Measurements from ENCODE around the gene FBN3.

The FBN3 gene

GRCh38 chr19:8095354-8095886 lies 54.0 kb downstream of the FBN3 start:
- Histone ChIP-seq H3K9ac (ENCODE audit: low read depth, low read length) (no peak overlapping the region), H3K4me1 (ENCODE audit: control insufficient read depth, insufficient read depth, low read length) (no peaks in the 10 kb centered on the region), H3K27me3 (ENCODE audit: control insufficient read depth, insufficient read depth, low read length) (no peaks in the 10 kb centered on the region), H3K4me3 (ENCODE audit: low read length) (no peak overlapping the region), H3K4me2 (ENCODE audit: low read length) (no peak overlapping the region), H3K36me3 (ENCODE audit: insufficient read depth, low read length) (no peaks in the 10 kb centered on the region), H3K9me3 (replicated peaks; ENCODE audit: low read length) (peaks cover 12% of the 10 kb centered on the region)

GRCh38 chr19:8094336-8094735 lies 55.1 kb downstream of the FBN3 start:
- Histone ChIP-seq H3K9ac (ENCODE audit: low read depth, low read length) (no peak overlapping the region), H3K9me3 (replicated peaks; ENCODE audit: low read length) (peaks cover 13% of the 10 kb centered on the region), H3K4me2 (ENCODE audit: low read length) (no peak overlapping the region), H3K27me3 (ENCODE audit: control insufficient read depth, insufficient read depth, low read length) (no peaks in the 10 kb centered on the region), H3K4me1 (ENCODE audit: control insufficient read depth, insufficient read depth, low read length) (no peaks in the 10 kb centered on the region), H3K4me3 (ENCODE audit: low read length) (no peak overlapping the region), H3K36me3 (ENCODE audit: insufficient read depth, low read length) (no peaks in the 10 kb centered on the region)

- no peak overlapping the region for H3K9ac ChIP-seq (ENCODE audit: low read depth, low read length)
- H3K4me3 ChIP-seq (ENCODE audit: low read length): no peak overlapping the region
- no peaks in the 10 kb centered on the region for H3K27me3 ChIP-seq (ENCODE audit: control insufficient read depth, insufficient read depth, low read length)
- no peaks in the 10 kb centered on the region for H3K36me3 ChIP-seq (ENCODE audit: insufficient read depth, low read length)
- no peaks in the 10 kb centered on the region for H3K4me1 ChIP-seq (ENCODE audit: control insufficient read depth, insufficient read depth, low read length)
- H3K4me2 ChIP-seq (ENCODE audit: low read length): no peak overlapping the region
- peaks cover 15% of the 10 kb centered on the region for H3K9me3 ChIP-seq (replicated peaks; ENCODE audit: low read length)
Measured at GRCh38 chr19:8093740-8094139, 55.7 kb downstream of the FBN3 start.

GRCh38 chr19:8090950-8091349 lies 58.4 kb downstream of the FBN3 start:
- Histone ChIP-seq H3K9ac (ENCODE audit: low read depth, low read length) (no peak overlapping the region), H3K9me3 (replicated peaks; ENCODE audit: low read length) (peaks cover 18% of the 10 kb centered on the region), H3K4me1 (ENCODE audit: control insufficient read depth, insufficient read depth, low read length) (no peaks in the 10 kb centered on the region), H3K27me3 (ENCODE audit: control insufficient read depth, insufficient read depth, low read length) (no peaks in the 10 kb centered on the region), H3K4me3 (ENCODE audit: low read length) (no peak overlapping the region), H3K36me3 (ENCODE audit: insufficient read depth, low read length) (no peaks in the 10 kb centered on the region), H3K4me2 (ENCODE audit: low read length) (no peak overlapping the region)

- H3K27me3 ChIP-seq (ENCODE audit: control insufficient read depth, insufficient read depth, low read length): no peaks in the 10 kb centered on the region
- no peak overlapping the region for H3K4me3 ChIP-seq (ENCODE audit: low read length)
- H3K4me2 ChIP-seq (ENCODE audit: low read length): no peak overlapping the region
- no peaks in the 10 kb centered on the region for H3K36me3 ChIP-seq (ENCODE audit: insufficient read depth, low read length)
- no peak overlapping the region for H3K9ac ChIP-seq (ENCODE audit: low read depth, low read length)
- H3K4me1 ChIP-seq (ENCODE audit: control insufficient read depth, insufficient read depth, low read length): no peaks in the 10 kb centered on the region
- H3K9me3 ChIP-seq (replicated peaks; ENCODE audit: low read length): peaks cover 8% of the 10 kb centered on the region
Measured at GRCh38 chr19:8089664-8090601, 59.5 kb downstream of the FBN3 start.

GRCh38 chr19:8088752-8089663 lies 60.4 kb downstream of the FBN3 start:
- Histone ChIP-seq H3K36me3 (ENCODE audit: insufficient read depth, low read length) (no peaks in the 10 kb centered on the region), H3K9ac (ENCODE audit: low read depth, low read length) (no peak overlapping the region), H3K4me1 (ENCODE audit: control insufficient read depth, insufficient read depth, low read length) (no peaks in the 10 kb centered on the region), H3K4me2 (ENCODE audit: low read length) (no peak overlapping the region), H3K4me3 (ENCODE audit: low read length) (no peak overlapping the region), H3K9me3 (replicated peaks; ENCODE audit: low read length) (peaks cover 7% of the 10 kb centered on the region), H3K27me3 (ENCODE audit: control insufficient read depth, insufficient read depth, low read length) (no peaks in the 10 kb centered on the region)

GRCh38 chr19:8087876-8088275 lies 61.5 kb downstream of the FBN3 start:
- no peaks in the 10 kb centered on the region for H3K27me3 ChIP-seq (ENCODE audit: control insufficient read depth, insufficient read depth, low read length)
- peaks cover 7% of the 10 kb centered on the region for H3K9me3 ChIP-seq (replicated peaks; ENCODE audit: low read length)
- no peak overlapping the region for H3K4me3 ChIP-seq (ENCODE audit: low read length)
- H3K36me3 ChIP-seq (ENCODE audit: insufficient read depth, low read length): no peaks in the 10 kb centered on the region
- no peak overlapping the region for H3K4me2 ChIP-seq (ENCODE audit: low read length)
- H3K4me1 ChIP-seq (ENCODE audit: control insufficient read depth, insufficient read depth, low read length): no peaks in the 10 kb centered on the region
- H3K9ac ChIP-seq (ENCODE audit: low read depth, low read length): no peak overlapping the region

GRCh38 chr19:8086849-8087248 lies 62.5 kb downstream of the FBN3 start:
- no peak overlapping the region for H3K9ac ChIP-seq (ENCODE audit: low read depth, low read length)
- H3K4me2 ChIP-seq (ENCODE audit: low read length): no peak overlapping the region
- H3K4me1 ChIP-seq (ENCODE audit: control insufficient read depth, insufficient read depth, low read length): no peaks in the 10 kb centered on the region
- H3K27me3 ChIP-seq (ENCODE audit: control insufficient read depth, insufficient read depth, low read length): no peaks in the 10 kb centered on the region
- no peaks in the 10 kb centered on the region for H3K36me3 ChIP-seq (ENCODE audit: insufficient read depth, low read length)
- H3K4me3 ChIP-seq (ENCODE audit: low read length): no peak overlapping the region
- peaks cover 7% of the 10 kb centered on the region for H3K9me3 ChIP-seq (replicated peaks; ENCODE audit: low read length)

- no peak overlapping the region for H3K9ac ChIP-seq (ENCODE audit: low read depth, low read length)
Measured at GRCh38 chr19:8085598-8086408, 63.6 kb downstream of the FBN3 start.

GRCh38 chr19:8084152-8084551 lies 65.2 kb downstream of the FBN3 start:
- H3K9ac ChIP-seq (ENCODE audit: low read depth, low read length): no peak overlapping the region
- no peak overlapping the region for H3K4me2 ChIP-seq (ENCODE audit: low read length)
- H3K27me3 ChIP-seq (ENCODE audit: control insufficient read depth, insufficient read depth, low read length): no peaks in the 10 kb centered on the region
- no peaks in the 10 kb centered on the region for H3K4me1 ChIP-seq (ENCODE audit: control insufficient read depth, insufficient read depth, low read length)
- no peak overlapping the region for H3K4me3 ChIP-seq (ENCODE audit: low read length)
- H3K36me3 ChIP-seq (ENCODE audit: insufficient read depth, low read length): no peaks in the 10 kb centered on the region
- peaks cover 4% of the 10 kb centered on the region for H3K9me3 ChIP-seq (replicated peaks; ENCODE audit: low read length)

More at GRCh38 chr19:8085598-8086408, 63.6 kb downstream of the FBN3 start:
- H3K36me3 ChIP-seq (ENCODE audit: insufficient read depth, low read length): no peaks in the 10 kb centered on the region
- no peaks in the 10 kb centered on the region for H3K27me3 ChIP-seq (ENCODE audit: control insufficient read depth, insufficient read depth, low read length)
- peaks cover 7% of the 10 kb centered on the region for H3K9me3 ChIP-seq (replicated peaks; ENCODE audit: low read length)
- H3K4me3 ChIP-seq (ENCODE audit: low read length): no peak overlapping the region
- H3K4me2 ChIP-seq (ENCODE audit: low read length): no peak overlapping the region
- H3K4me1 ChIP-seq (ENCODE audit: control insufficient read depth, insufficient read depth, low read length): no peaks in the 10 kb centered on the region

- H3K4me2 ChIP-seq (ENCODE audit: low read length): no peak overlapping the region
- peaks cover 2% of the 10 kb centered on the region for H3K27me3 ChIP-seq (ENCODE audit: control insufficient read depth, insufficient read depth, low read length)
- no peak overlapping the region for H3K9ac ChIP-seq (ENCODE audit: low read depth, low read length)
- peaks cover 3% of the 10 kb centered on the region for H3K9me3 ChIP-seq (replicated peaks; ENCODE audit: low read length)
- H3K4me3 ChIP-seq (ENCODE audit: low read length): no peak overlapping the region
- no peaks in the 10 kb centered on the region for H3K4me1 ChIP-seq (ENCODE audit: control insufficient read depth, insufficient read depth, low read length)
- no peaks in the 10 kb centered on the region for H3K36me3 ChIP-seq (ENCODE audit: insufficient read depth, low read length)
Measured at GRCh38 chr19:8083141-8083540, 66.3 kb downstream of the FBN3 start.

Measured in skeletal muscle satellite cell (primary cell).